ENCODE data around the gene TRIM16. TPM values are rescaled to one million over a fixed set of nuclear protein-coding genes. Genes with fewer than 3 reads are reported as not detected.
"Not testable (repeated sequence)": the region's sequence is repeated elsewhere in the genome, so short reads cannot be mapped to it uniquely, and the experiment has no call there.

Gene TRIM16
- total RNA-seq, 1 donor: 56.1 TPM

DNA sequence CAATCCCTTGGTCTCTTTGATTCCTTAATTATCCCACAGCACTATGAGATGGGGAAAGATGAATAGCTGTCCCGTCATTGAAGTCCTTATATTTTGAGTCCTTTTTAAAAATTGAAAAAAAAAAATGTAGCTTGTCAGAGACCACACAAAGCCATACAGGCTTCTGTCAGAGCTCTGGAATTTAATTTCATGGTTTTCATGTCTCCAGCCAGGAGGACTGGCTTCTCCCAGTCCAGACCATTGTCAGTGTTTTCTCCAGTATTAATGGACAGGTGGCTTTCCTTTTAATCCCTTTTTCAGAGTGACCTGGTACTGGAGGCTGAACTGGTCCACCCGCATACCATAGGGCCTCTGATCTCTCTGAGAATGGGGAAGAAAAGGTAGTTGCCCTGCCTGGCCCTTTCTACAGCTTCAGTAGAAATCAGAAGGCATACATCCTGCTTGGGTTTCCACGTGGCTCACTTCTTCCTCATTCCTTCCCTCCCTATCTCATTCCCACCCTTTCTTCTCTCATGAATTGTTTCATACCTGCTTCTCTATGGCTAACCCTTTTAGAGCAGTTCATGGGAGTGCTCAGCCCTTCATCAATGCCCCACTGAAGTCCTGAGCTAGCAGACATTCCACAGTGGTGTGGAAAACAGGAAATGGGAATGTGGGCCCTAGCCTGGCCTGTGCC is 29.1 kb downstream of the TRIM16 start:
- Histone ChIP-seq H3K27ac (ENCODE audit: low read depth, low read length) (no peak overlapping the region), H3K4me2 (ENCODE audit: insufficient read depth, low read length) (no peak overlapping the region), H3K27me3 (ENCODE audit: insufficient read depth, low read length) (no peaks in the 10 kb centered on the region), H2AFZ (ENCODE audit: low read length) (peak overlapping the region; percentile 48), H3K79me2 (ENCODE audit: insufficient read depth, low read length) (peaks cover 10% of the 10 kb centered on the region), H3K4me1 (ENCODE audit: insufficient read depth, low read length) (peaks cover 18% of the 10 kb centered on the region), H3K36me3 (ENCODE audit: insufficient read depth, low read length) (no peaks in the 10 kb centered on the region), H3K4me3 (ENCODE audit: insufficient read depth, low read length) (no peak overlapping the region), H4K20me1 (ENCODE audit: insufficient read depth, low read length) (no peaks in the 10 kb centered on the region), H3K9me3 (ENCODE audit: low read depth, low read length) (no peaks in the 10 kb centered on the region)
- no peak for TF ChIP-seq CTCF (IDR thresholded peaks at IDR 0.05; ENCODE audit: extremely low read depth, low read depth, low read length)
- no peak for DNase-seq (ENCODE audit: insufficient read length, low spot score, missing footprints)

DNA sequence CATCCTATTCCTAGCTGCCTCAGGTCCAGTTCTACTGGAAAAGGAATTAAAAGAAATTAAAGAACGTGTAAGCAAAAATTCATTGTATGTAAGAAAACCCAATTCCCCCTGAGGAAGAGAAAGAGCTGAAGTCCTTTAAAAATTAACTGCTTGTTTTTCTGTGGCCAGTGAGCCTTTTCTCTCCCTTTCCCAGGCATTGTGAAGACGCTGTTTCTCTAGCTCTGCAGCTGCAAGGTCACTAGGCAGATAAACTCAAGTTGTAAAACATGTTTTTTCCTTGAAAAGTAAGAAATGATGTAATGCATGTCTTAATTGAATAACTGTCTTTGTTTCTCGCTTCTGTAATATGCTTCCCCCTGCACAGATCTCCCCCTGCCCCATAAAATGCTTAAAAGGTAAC is 29.7 kb downstream of the TRIM16 start:
- not testable (repeated sequence) for H3K4me2 ChIP-seq (ENCODE audit: insufficient read depth, low read length); H3K36me3 ChIP-seq (ENCODE audit: insufficient read depth, low read length); H3K4me3 ChIP-seq (ENCODE audit: insufficient read depth, low read length); H4K20me1 ChIP-seq (ENCODE audit: insufficient read depth, low read length); H3K27ac ChIP-seq (ENCODE audit: low read depth, low read length); H3K27me3 ChIP-seq (ENCODE audit: insufficient read depth, low read length); H2AFZ ChIP-seq (ENCODE audit: low read length); H3K9me3 ChIP-seq (ENCODE audit: low read depth, low read length); DNase-seq (ENCODE audit: insufficient read length, low spot score, missing footprints)
- Histone ChIP-seq H3K79me2 (ENCODE audit: insufficient read depth, low read length) (peaks cover 15% of the 10 kb centered on the region), H3K4me1 (ENCODE audit: insufficient read depth, low read length) (peaks cover 24% of the 10 kb centered on the region)

GRCh38 chr17:15652960-15653359 is 31.2 kb downstream of the TRIM16 start:
- H3K27me3 ChIP-seq (ENCODE audit: insufficient read depth, low read length): no peaks in the 10 kb centered on the region
- no peak overlapping the region for H2AFZ ChIP-seq (ENCODE audit: low read length)
- H3K4me2 ChIP-seq (ENCODE audit: insufficient read depth, low read length): no peak overlapping the region
- H3K36me3 ChIP-seq (ENCODE audit: insufficient read depth, low read length): peaks cover 3% of the 10 kb centered on the region
- H4K20me1 ChIP-seq (ENCODE audit: insufficient read depth, low read length): peaks cover 4% of the 10 kb centered on the region
- no peak overlapping the region for H3K27ac ChIP-seq (ENCODE audit: low read depth, low read length)
- TF ChIP-seq CTCF (IDR thresholded peaks at IDR 0.05; ENCODE audit: extremely low read depth, low read depth, low read length): no peak
- no peak for DNase-seq (ENCODE audit: insufficient read length, low spot score, missing footprints)
- H3K79me2 ChIP-seq (ENCODE audit: insufficient read depth, low read length): peaks cover 25% of the 10 kb centered on the region
- H3K4me1 ChIP-seq (ENCODE audit: insufficient read depth, low read length): peaks cover 31% of the 10 kb centered on the region
- no peaks in the 10 kb centered on the region for H3K9me3 ChIP-seq (ENCODE audit: low read depth, low read length)
- no peak overlapping the region for H3K4me3 ChIP-seq (ENCODE audit: insufficient read depth, low read length)

- H3K36me3 ChIP-seq (ENCODE audit: insufficient read depth, low read length): peaks cover 3% of the 10 kb centered on the region
- H3K4me2 ChIP-seq (ENCODE audit: insufficient read depth, low read length): peak overlapping the region; percentile 90
- peaks cover 31% of the 10 kb centered on the region for H3K4me1 ChIP-seq (ENCODE audit: insufficient read depth, low read length)
- TF ChIP-seq CTCF (IDR thresholded peaks at IDR 0.05; ENCODE audit: extremely low read depth, low read depth, low read length): no peak
- peaks cover 4% of the 10 kb centered on the region for H4K20me1 ChIP-seq (ENCODE audit: insufficient read depth, low read length)
- H3K9me3 ChIP-seq (ENCODE audit: low read depth, low read length): no peaks in the 10 kb centered on the region
- H3K4me3 ChIP-seq (ENCODE audit: insufficient read depth, low read length): peak overlapping the region; percentile 77
- no peaks in the 10 kb centered on the region for H3K27me3 ChIP-seq (ENCODE audit: insufficient read depth, low read length)
- peak overlapping the region; percentile 73 for H2AFZ ChIP-seq (ENCODE audit: low read length)
- peak; percentile 95 for DNase-seq (ENCODE audit: insufficient read length, low spot score, missing footprints)
- H3K79me2 ChIP-seq (ENCODE audit: insufficient read depth, low read length): peaks cover 25% of the 10 kb centered on the region
- H3K27ac ChIP-seq (ENCODE audit: low read depth, low read length): peak overlapping the region; percentile 76
Measured at GRCh38 chr17:15651583-15652110, 32.5 kb downstream of the TRIM16 start.

Data from osteoblast (primary cell).